ENCODE data around the gene PPIE.

The PPIE gene

GRCh38 chr1:39720094-39720999 lies 18.3 kb upstream of the PPIE start:
- DNase-seq (ENCODE audit: low read depth) = no peak

GRCh38 chr1:39721664-39722063 lies 17.0 kb upstream of the PPIE start:
- DNase-seq (ENCODE audit: low read depth) = no peak

- DNase-seq (ENCODE audit: low read depth) = no peak
Measured at GRCh38 chr1:39722495-39722894, 16.2 kb upstream of the PPIE start.

- no peak for DNase-seq (ENCODE audit: low read depth)
Measured at GRCh38 chr1:39726600-39726999, 12.1 kb upstream of the PPIE start.

GRCh38 chr1:39727221-39727931 lies 11.3 kb upstream of the PPIE start:
- DNase-seq (ENCODE audit: low read depth) = no peak

- no peak for DNase-seq (ENCODE audit: low read depth)
Measured at GRCh38 chr1:39727932-39728317, 10.8 kb upstream of the PPIE start.

- DNase-seq (ENCODE audit: low read depth) = no peak
Measured at GRCh38 chr1:39729030-39729429, 9.7 kb upstream of the PPIE start.

GRCh38 chr1:39729842-39730241 lies 8.8 kb upstream of the PPIE start:
- no peak for DNase-seq (ENCODE audit: low read depth)

GRCh38 chr1:39732730-39733129 lies 6.0 kb upstream of the PPIE start:
- DNase-seq (ENCODE audit: low read depth) = no peak

GRCh38 chr1:39733161-39733560 lies 5.5 kb upstream of the PPIE start:
- no peak for DNase-seq (ENCODE audit: low read depth)

- no peak for DNase-seq (ENCODE audit: low read depth)
Measured at GRCh38 chr1:39735731-39736130, 3.0 kb upstream of the PPIE start.

- DNase-seq (ENCODE audit: low read depth) = no peak
Measured at GRCh38 chr1:39737546-39738169, 1.0 kb upstream of the PPIE start.

GRCh38 chr1:39745016-39745670 lies 6.5 kb downstream of the PPIE start:
- DNase-seq (ENCODE audit: low read depth) = no peak

GRCh38 chr1:39751595-39751994 lies 12.9 kb downstream of the PPIE start:
- no peak for DNase-seq (ENCODE audit: low read depth)

GRCh38 chr1:39752703-39753102 lies 14.0 kb downstream of the PPIE start:
- DNase-seq (ENCODE audit: low read depth) = no peak

- DNase-seq (ENCODE audit: low read depth) = no peak
Measured at GRCh38 chr1:39753132-39754025, 14.7 kb downstream of the PPIE start.

GRCh38 chr1:39754026-39754570 lies 15.4 kb downstream of the PPIE start:
- DNase-seq (ENCODE audit: low read depth) = no peak

GRCh38 chr1:39754906-39755504 lies 16.3 kb downstream of the PPIE start:
- DNase-seq (ENCODE audit: low read depth) = no peak

GRCh38 chr1:39755965-39756659 lies 17.4 kb downstream of the PPIE start:
- DNase-seq (ENCODE audit: low read depth) = no peak

GRCh38 chr1:39757501-39757900 lies 18.8 kb downstream of the PPIE start:
- DNase-seq (ENCODE audit: low read depth) = no peak
